HAP-1 (cell line): ENCODE measurements around the gene ABO.
"Not testable (repeated sequence)": the region's sequence is repeated elsewhere in the genome, so short reads cannot be mapped to it uniquely, and the experiment has no call there.

Experiments used
- DNase-seq, 2 experiments: peaks; one replicate each; pipeline ENCODE4 v3.0.0-alpha.2; 2016 to 2020; ENCODE audit warnings: low spot score in 2 of 2
- H3K27me3 ChIP-seq: fragments of 250-450 bp; sonication (Bioruptor Pico); 2 replicates; pipeline ENCODE4 v1.5.1; 2020; ENCODE audit warnings: low read depth, mild to moderate bottlenecking, moderate library complexity
- H3K36me3 ChIP-seq: fragments of 250-450 bp; sonication (Bioruptor Pico); replicated peaks from 2 replicates; pipeline ENCODE4 v1.5.1; 2020; ENCODE audit warnings: mild to moderate bottlenecking
- H3K4me1 ChIP-seq: fragments of 250-450 bp; sonication (Bioruptor Pico); 2 replicates; pipeline ENCODE4 v1.5.1; 2020; ENCODE audit warnings: mild to moderate bottlenecking
- H3K4me3 ChIP-seq: fragments of 250-450 bp; sonication (Bioruptor Pico); 2 replicates; pipeline ENCODE4 v1.5.1; 2020; ENCODE audit warnings: mild to moderate bottlenecking, moderate library complexity
- H3K9me3 ChIP-seq: fragments of 250-450 bp; sonication (Bioruptor Pico); 2 replicates; pipeline ENCODE4 v1.5.1; 2020; ENCODE audit warnings: mild to moderate bottlenecking, moderate library complexity
- in situ Hi-C: fragments of 300-500 bp; cut with MboI; formaldehyde crosslinking; loops from 3 replicates; pipeline ENCODE4 v1.14.3; 2020; ENCODE audit warnings: low sequenced_read_pairs, inconsistent platforms, mixed read lengths

Gene ABO

GRCh38 chr9:133304477-133305377 lies 29.7 kb upstream of the ABO start:
- in situ Hi-C loops = no loop called here

GRCh38 chr9:133304158-133304470 lies 29.1 kb upstream of the ABO start:
- in situ Hi-C loops = no loop called here
- no peaks in the 10 kb centered on the region for H3K36me3 ChIP-seq
- no peak for DNase-seq
- H3K4me3 ChIP-seq = no peak overlapping the region
- H3K27me3 ChIP-seq = peaks cover 3% of the 10 kb centered on the region; the same call in 1 of the 2 replicates
- H3K9me3 ChIP-seq = no peaks in the 10 kb centered on the region
- H3K4me1 ChIP-seq = no peaks in the 10 kb centered on the region

More at GRCh38 chr9:133304477-133305377, 29.7 kb upstream of the ABO start:
- H3K4me1 ChIP-seq = no peaks in the 10 kb centered on the region
- no peak overlapping the region for H3K4me3 ChIP-seq
- H3K9me3 ChIP-seq = peaks cover 5% of the 10 kb centered on the region
- no peaks in the 10 kb centered on the region for H3K36me3 ChIP-seq
- peaks cover 3% of the 10 kb centered on the region; the same call in 1 of the 2 replicates for H3K27me3 ChIP-seq
- no peak for DNase-seq

GRCh38 chr9:133303266-133304157 lies 28.5 kb upstream of the ABO start:
- H3K9me3 ChIP-seq = no peaks in the 10 kb centered on the region

GRCh38 chr9:133301253-133302230 lies 26.5 kb upstream of the ABO start:
- Histone ChIP-seq H3K27me3 (peaks cover 6% of the 10 kb centered on the region; the same call in 1 of the 2 replicates), H3K9me3 (no peaks in the 10 kb centered on the region), H3K4me1 (no peaks in the 10 kb centered on the region), H3K36me3 (no peaks in the 10 kb centered on the region), H3K4me3 (no peak overlapping the region)
- DNase-seq = no peak
- in situ Hi-C loops = no loop called here

More at GRCh38 chr9:133303266-133304157, 28.5 kb upstream of the ABO start:
- in situ Hi-C loops = no loop called here
- peaks cover 3% of the 10 kb centered on the region; the same call in 1 of the 2 replicates for H3K27me3 ChIP-seq
- DNase-seq = no peak
- H3K4me1 ChIP-seq = no peaks in the 10 kb centered on the region
- H3K4me3 ChIP-seq = no peak overlapping the region
- H3K36me3 ChIP-seq = no peaks in the 10 kb centered on the region

- H3K27me3 ChIP-seq, H3K4me3 ChIP-seq, DNase-seq, in situ Hi-C loops, H3K9me3 ChIP-seq, H3K4me1 ChIP-seq, H3K36me3 ChIP-seq: not testable (repeated sequence)
These were observed 25.0 kb upstream of the ABO start for GRCh38 chr9:133299996-133300395.

GRCh38 chr9:133294257-133294656 lies 19.3 kb upstream of the ABO start:
- in situ Hi-C loops = no loop called here
- H3K36me3 ChIP-seq = no peaks in the 10 kb centered on the region
- H3K27me3 ChIP-seq = peaks cover 11% of the 10 kb centered on the region; the same call in 1 of the 2 replicates

GRCh38 chr9:133290751-133291302 lies 15.8 kb upstream of the ABO start:
- Histone ChIP-seq H3K9me3 (peaks cover 20% of the 10 kb centered on the region), H3K27me3 (0 out of 2 replicates have a peak, but pooled peaks cover 4% of the 10 kb centered on the region), H3K4me3 (no peak overlapping the region), H3K4me1 (no peaks in the 10 kb centered on the region), H3K36me3 (no peaks in the 10 kb centered on the region)
- no peak for DNase-seq
- in situ Hi-C loops = no loop called here

More at GRCh38 chr9:133294257-133294656, 19.3 kb upstream of the ABO start:
- Histone ChIP-seq H3K9me3 (peaks cover 20% of the 10 kb centered on the region), H3K4me1 (no peaks in the 10 kb centered on the region), H3K4me3 (no peak overlapping the region)
- DNase-seq = no peak

GRCh38 chr9:133286523-133286922 lies 11.5 kb upstream of the ABO start:
- Histone ChIP-seq H3K4me3 (no peak overlapping the region), H3K9me3 (peaks cover 12% of the 10 kb centered on the region), H3K4me1 (peaks cover 8% of the 10 kb centered on the region), H3K36me3 (no peaks in the 10 kb centered on the region), H3K27me3 (no peaks in the 10 kb centered on the region)
- no peak for DNase-seq
- in situ Hi-C loops = no loop called here

- Histone ChIP-seq H3K36me3 (no peaks in the 10 kb centered on the region), H3K27me3 (no peaks in the 10 kb centered on the region), H3K4me1 (peaks cover 8% of the 10 kb centered on the region), H3K9me3 (peaks cover 5% of the 10 kb centered on the region), H3K4me3 (no peak overlapping the region)
- DNase-seq = no peak
- in situ Hi-C loops = no loop called here
These were observed 10.3 kb upstream of the ABO start for GRCh38 chr9:133285252-133285775.

GRCh38 chr9:133284362-133284761 lies 9.4 kb upstream of the ABO start:
- H3K27me3 ChIP-seq = no peaks in the 10 kb centered on the region
- in situ Hi-C loops = no loop called here
- no peaks in the 10 kb centered on the region for H3K9me3 ChIP-seq
- H3K4me1 ChIP-seq = peaks cover 8% of the 10 kb centered on the region
- no peaks in the 10 kb centered on the region for H3K36me3 ChIP-seq
- DNase-seq = no peak
- H3K4me3 ChIP-seq = no peak overlapping the region

- DNase-seq, H3K9me3 ChIP-seq, H3K4me3 ChIP-seq, H3K27me3 ChIP-seq, H3K36me3 ChIP-seq, H3K4me1 ChIP-seq, in situ Hi-C loops: not testable (repeated sequence)
These were observed 8.4 kb upstream of the ABO start for GRCh38 chr9:133283255-133284032.
